HL-60 (cell line): ENCODE measurements around the gene NXPH2.

Experiments
- DNase-seq, 2 experiments: peaks; one replicate each; pipeline ENCODE4 v3.0.0-alpha.2; 2010 to 2020; ENCODE audit warnings: low read depth in 1 of 2, low spot score in 1 of 2
- H3K27ac ChIP-seq: fragments of 250-450 bp; sonication (Bioruptor Pico); replicated peaks from 2 replicates; pipeline ENCODE4 v1.5.1; 2020; ENCODE audit warnings: mild to moderate bottlenecking, moderate library complexity
- H3K27me3 ChIP-seq: fragments of 250-450 bp; sonication (Bioruptor Pico); 2 replicates; pipeline ENCODE4 v1.5.1; 2021; ENCODE audit warnings: mild to moderate bottlenecking, moderate library complexity; ENCODE audit not compliant: insufficient read depth, poor library complexity, severe bottlenecking
- H3K4me3 ChIP-seq: replicated peaks from 2 replicates; pipeline ENCODE4 v1.5.1; 2011; ENCODE audit warnings: mild to moderate bottlenecking, control low read depth, low read length; ENCODE audit not compliant: insufficient read depth
- GABPA ChIP-seq: IDR thresholded peaks from 2 replicates; pipeline ENCODE4 v1.6.1; 2012; ENCODE audit warnings: low read depth
- POLR2AphosphoS5 ChIP-seq: IDR thresholded peaks from 2 replicates; pipeline ENCODE4 v1.6.1; 2012; ENCODE audit warnings: low read depth
- SPI1 ChIP-seq: IDR thresholded peaks from 2 replicates; pipeline ENCODE4 v1.6.1; 2012; ENCODE audit warnings: low read depth, mild to moderate bottlenecking, borderline replicate concordance
- TF ChIP-seq, protein P1 (sequence below): IDR thresholded peaks from one replicate; pipeline ENCODE4 v1.5.1; 2011; ENCODE audit warnings: low read length, control low read depth, inconsistent platforms; ENCODE audit not compliant: insufficient read depth
- TF ChIP-seq, protein P2 (sequence below): IDR thresholded peaks from 2 replicates; pipeline ENCODE4 v1.6.1; 2012; ENCODE audit warnings: low read depth; ENCODE audit not compliant: insufficient replicate concordance

Gene NXPH2

DNA sequence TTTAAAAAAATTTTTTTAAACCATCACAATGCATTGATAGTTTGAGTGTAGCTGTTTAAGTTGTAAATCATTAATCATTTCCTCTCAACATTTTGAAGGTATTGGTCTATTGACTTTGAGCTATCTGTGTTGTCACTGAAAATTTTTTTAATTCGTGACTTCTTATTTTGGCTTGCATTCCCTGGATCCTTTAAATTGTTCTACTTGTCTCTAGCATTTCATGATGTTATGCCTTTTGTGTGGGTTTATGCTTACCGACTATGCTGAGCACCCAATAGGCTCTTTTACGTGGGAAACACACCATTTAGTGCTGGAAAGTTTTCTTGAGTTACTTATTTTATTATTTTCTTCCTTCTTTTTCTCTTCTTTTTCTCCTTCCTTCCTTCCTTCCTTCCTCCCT lies 31.2 kb upstream of the NXPH2 start:
- Histone ChIP-seq H3K4me3 (no peak overlapping the region), H3K27me3 (peaks cover 2% of the 10 kb centered on the region), H3K27ac (no peak overlapping the region)
- TF ChIP-seq POLR2AphosphoS5: no peak
- no peak for TF ChIP-seq SPI1
- no peak for TF ChIP-seq GABPA
- TF ChIP-seq, protein P1, sequence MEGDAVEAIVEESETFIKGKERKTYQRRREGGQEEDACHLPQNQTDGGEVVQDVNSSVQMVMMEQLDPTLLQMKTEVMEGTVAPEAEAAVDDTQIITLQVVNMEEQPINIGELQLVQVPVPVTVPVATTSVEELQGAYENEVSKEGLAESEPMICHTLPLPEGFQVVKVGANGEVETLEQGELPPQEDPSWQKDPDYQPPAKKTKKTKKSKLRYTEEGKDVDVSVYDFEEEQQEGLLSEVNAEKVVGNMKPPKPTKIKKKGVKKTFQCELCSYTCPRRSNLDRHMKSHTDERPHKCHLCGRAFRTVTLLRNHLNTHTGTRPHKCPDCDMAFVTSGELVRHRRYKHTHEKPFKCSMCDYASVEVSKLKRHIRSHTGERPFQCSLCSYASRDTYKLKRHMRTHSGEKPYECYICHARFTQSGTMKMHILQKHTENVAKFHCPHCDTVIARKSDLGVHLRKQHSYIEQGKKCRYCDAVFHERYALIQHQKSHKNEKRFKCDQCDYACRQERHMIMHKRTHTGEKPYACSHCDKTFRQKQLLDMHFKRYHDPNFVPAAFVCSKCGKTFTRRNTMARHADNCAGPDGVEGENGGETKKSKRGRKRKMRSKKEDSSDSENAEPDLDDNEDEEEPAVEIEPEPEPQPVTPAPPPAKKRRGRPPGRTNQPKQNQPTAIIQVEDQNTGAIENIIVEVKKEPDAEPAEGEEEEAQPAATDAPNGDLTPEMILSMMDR: no peak
- TF ChIP-seq, protein P2, sequence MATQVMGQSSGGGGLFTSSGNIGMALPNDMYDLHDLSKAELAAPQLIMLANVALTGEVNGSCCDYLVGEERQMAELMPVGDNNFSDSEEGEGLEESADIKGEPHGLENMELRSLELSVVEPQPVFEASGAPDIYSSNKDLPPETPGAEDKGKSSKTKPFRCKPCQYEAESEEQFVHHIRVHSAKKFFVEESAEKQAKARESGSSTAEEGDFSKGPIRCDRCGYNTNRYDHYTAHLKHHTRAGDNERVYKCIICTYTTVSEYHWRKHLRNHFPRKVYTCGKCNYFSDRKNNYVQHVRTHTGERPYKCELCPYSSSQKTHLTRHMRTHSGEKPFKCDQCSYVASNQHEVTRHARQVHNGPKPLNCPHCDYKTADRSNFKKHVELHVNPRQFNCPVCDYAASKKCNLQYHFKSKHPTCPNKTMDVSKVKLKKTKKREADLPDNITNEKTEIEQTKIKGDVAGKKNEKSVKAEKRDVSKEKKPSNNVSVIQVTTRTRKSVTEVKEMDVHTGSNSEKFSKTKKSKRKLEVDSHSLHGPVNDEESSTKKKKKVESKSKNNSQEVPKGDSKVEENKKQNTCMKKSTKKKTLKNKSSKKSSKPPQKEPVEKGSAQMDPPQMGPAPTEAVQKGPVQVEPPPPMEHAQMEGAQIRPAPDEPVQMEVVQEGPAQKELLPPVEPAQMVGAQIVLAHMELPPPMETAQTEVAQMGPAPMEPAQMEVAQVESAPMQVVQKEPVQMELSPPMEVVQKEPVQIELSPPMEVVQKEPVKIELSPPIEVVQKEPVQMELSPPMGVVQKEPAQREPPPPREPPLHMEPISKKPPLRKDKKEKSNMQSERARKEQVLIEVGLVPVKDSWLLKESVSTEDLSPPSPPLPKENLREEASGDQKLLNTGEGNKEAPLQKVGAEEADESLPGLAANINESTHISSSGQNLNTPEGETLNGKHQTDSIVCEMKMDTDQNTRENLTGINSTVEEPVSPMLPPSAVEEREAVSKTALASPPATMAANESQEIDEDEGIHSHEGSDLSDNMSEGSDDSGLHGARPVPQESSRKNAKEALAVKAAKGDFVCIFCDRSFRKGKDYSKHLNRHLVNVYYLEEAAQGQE: no peak
- DNase-seq: no peak

DNA sequence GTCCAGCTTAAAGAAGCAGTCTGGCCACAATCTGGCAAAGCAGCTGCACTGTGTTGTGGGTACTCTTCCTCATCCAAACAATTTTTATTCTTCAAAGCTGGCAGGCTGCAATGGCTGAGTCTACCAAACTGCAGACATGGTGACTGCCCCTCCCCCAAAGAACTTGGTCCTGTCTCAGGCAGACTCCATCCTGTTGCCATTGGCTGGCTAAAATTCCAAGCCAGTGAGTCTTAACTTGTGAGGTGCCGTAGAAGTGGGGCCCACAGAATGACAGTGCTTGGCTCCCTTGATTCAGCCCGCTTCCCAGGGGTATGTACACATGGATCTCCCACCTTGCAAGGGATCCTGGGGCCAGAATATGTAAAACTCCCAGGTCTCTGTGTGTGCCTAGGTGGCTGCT lies 14.5 kb upstream of the NXPH2 start:
- Histone ChIP-seq H3K27ac (no peak overlapping the region), H3K27me3 (peaks cover 5% of the 10 kb centered on the region), H3K4me3 (no peak overlapping the region)
- DNase-seq: no peak
- TF ChIP-seq GABPA: no peak
- no peak for TF ChIP-seq POLR2AphosphoS5
- TF ChIP-seq, protein P1: no peak
- TF ChIP-seq, protein P2: no peak

DNA sequence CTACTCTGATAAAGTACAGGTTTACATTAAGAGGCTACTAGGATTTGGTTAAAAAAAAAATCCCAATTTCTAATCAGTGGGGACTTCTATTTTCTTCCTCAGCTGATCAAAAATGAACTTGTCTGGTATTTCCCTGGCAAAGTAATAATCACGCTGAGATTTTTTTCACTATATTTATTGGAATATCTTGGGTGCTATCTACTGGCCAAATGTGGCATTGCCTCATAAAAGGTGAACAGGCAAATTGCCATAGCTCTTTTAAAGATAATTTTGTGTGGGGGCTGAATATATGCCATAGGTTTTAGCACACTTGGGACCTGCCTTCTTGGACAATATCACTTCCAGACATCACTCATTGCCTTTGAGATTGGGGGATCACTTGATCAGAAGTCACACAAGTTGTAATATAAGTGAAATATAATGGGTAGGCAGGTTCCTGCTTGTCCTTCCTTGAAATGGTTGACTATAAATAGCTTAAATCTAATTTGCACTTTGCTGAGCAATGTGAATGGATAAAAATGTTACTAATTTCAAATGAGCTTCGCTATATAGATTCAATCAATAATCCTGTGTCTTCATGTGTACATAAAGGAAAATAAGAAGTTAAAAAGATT lies 7.0 kb upstream of the NXPH2 start:
- DNase-seq: no peak
- H3K27ac ChIP-seq: no peak overlapping the region
- no peak overlapping the region for H3K4me3 ChIP-seq
- H3K27me3 ChIP-seq: peaks cover 11% of the 10 kb centered on the region
- TF ChIP-seq, protein P1: peak; percentile 26
- TF ChIP-seq POLR2AphosphoS5: no peak

DNA sequence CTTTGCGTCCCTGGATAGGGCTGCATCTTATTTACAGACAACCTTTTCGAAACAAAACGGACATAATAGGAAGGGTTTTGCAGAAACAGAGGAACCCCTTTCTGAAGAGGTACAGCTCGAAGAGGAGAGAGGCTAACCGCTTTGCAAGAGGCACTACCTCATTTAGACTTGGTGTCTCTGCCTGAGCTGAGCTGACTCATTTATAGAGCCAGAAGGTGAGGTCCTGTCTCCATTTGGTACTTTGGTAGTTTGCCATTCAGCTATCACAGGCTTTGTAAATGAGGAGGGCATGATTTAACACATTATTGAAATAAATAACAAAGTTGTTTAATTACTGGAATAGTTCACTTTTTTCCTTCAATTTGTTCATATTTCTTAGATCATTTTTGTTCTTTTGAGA lies 2.2 kb upstream of the NXPH2 start:
- H3K27me3 ChIP-seq: peaks cover 35% of the 10 kb centered on the region

More for the DNA sequence above, 2.2 kb upstream of the NXPH2 start:
- no peak overlapping the region for H3K4me3 ChIP-seq
- no peak overlapping the region for H3K27ac ChIP-seq
- TF ChIP-seq POLR2AphosphoS5 (no peak), SPI1 (no peak), GABPA (no peak)
- TF ChIP-seq, protein P1: no peak
- TF ChIP-seq, protein P2: no peak
- DNase-seq: no peak
